ENCODE measurements around the gene ADD1. TPM values are rescaled to one million over a fixed set of nuclear protein-coding genes. Genes with fewer than 3 reads are reported as not detected.

ADD1 gene
- total and polyA plus RNA-seq, 2 donors (not counting 1 experiment from before 2014, with no cell fraction given): 302 to 383 TPM

- Histone ChIP-seq H3K27ac (ENCODE audit: low read length in 2 of 2) (no peak overlapping the region), H3K9ac (ENCODE audit: low read length) (no peak overlapping the region), H2AFZ (ENCODE audit: insufficient read depth, low read depth, low read length, poor library complexity, severe bottlenecking) (no peak overlapping the region), H3K4me2 (replicated peaks; ENCODE audit: low read depth, low read length, poor library complexity, severe bottlenecking) (no peak overlapping the region), H4K20me1 (ENCODE audit: control insufficient read depth, insufficient read depth, low read length, poor library complexity, severe bottlenecking) (peaks cover 87% of the 10 kb centered on the region), H3K9me3 (ENCODE audit: control extremely low read depth in 1 of 3, control insufficient read depth in 2 of 3, insufficient read depth in 1 of 3, low read length in 2 of 3) (no peaks in the 10 kb centered on the region), H3K4me3 (ENCODE audit: control extremely low read depth in 1 of 5, extremely low read depth in 1 of 5, insufficient read depth in 1 of 5, low read depth in 2 of 5, low read length in 4 of 5) (no peak overlapping the region), H3K4me1 (ENCODE audit: control insufficient read depth in 2 of 2, insufficient read depth in 2 of 2, low read length in 2 of 2) (no peaks in the 10 kb centered on the region), H3K36me3 (replicated peaks in 1 of 2; ENCODE audit: control extremely low read depth in 1 of 2, control insufficient read depth in 1 of 2, extremely low read depth in 1 of 2, insufficient read depth in 2 of 2, low read length in 1 of 2) (peaks cover 32 to 85% of the 10 kb centered on the region in 2 experiments), H3K27me3 (replicated peaks in 1 of 4; ENCODE audit: control extremely low read depth in 1 of 4, control insufficient read depth in 3 of 4, insufficient read depth in 4 of 4, low read length in 3 of 4) (no peaks in the 10 kb centered on the region), H3K79me2 (ENCODE audit: control insufficient read depth, insufficient read depth, low read length) (peaks cover 75% of the 10 kb centered on the region)
- no peak overlapping the region for H3K4me3 Mint-ChIP-seq
- DNase-seq (no peak), ATAC-seq (ENCODE audit: low read depth) (no peak)
- CTCF ChIA-PET: interaction anchor here (0.7 kb wide), 3 partner anchors 20 to 185 kb away, joined by 3 read pairs; no protein-coding TSS in a partner anchor
- H3K4me1 Mint-ChIP-seq: peaks cover 11% of the 10 kb centered on the region
- intact Hi-C loops (cut with micrococcal nuclease): no loop called here
- no CpG with 5 or more reads among the region's 3 CpGs for WGBS (ENCODE audit: insufficient coverage)
- no peaks in the 10 kb centered on the region for H3K27me3 Mint-ChIP-seq
- POLR2A ChIA-PET: no interaction called here
- H3K9me3 Mint-ChIP-seq (ENCODE audit: insufficient read depth): no peaks in the 10 kb centered on the region
- H3K27ac Mint-ChIP-seq: no peak overlapping the region
- TF ChIP-seq EZH2 (IDR thresholded peaks at IDR 0.05; ENCODE audit: borderline replicate concordance, insufficient read depth, low read depth, low read length, poor library complexity, severe bottlenecking): no peak
- no peak for TF ChIP-seq CTCF (IDR thresholded peaks at IDR 0.05)
These were observed 37.8 kb downstream of the ADD1 start for GRCh38 chr4:2881431-2881830.

GRCh38 chr4:2882341-2882740 lies 38.7 kb downstream of the ADD1 start:
- H3K9ac ChIP-seq (ENCODE audit: low read length): no peak overlapping the region
- H3K4me1 Mint-ChIP-seq: peaks cover 8% of the 10 kb centered on the region
- peaks cover 74% of the 10 kb centered on the region for H3K79me2 ChIP-seq (ENCODE audit: control insufficient read depth, insufficient read depth, low read length)
- peaks cover 29 to 87% of the 10 kb centered on the region in 2 experiments for H3K36me3 ChIP-seq (replicated peaks in 1 of 2; ENCODE audit: control extremely low read depth in 1 of 2, control insufficient read depth in 1 of 2, extremely low read depth in 1 of 2, insufficient read depth in 2 of 2, low read length in 1 of 2)
- no peak overlapping the region for H3K4me3 Mint-ChIP-seq
- H3K4me3 ChIP-seq (ENCODE audit: control extremely low read depth in 1 of 5, extremely low read depth in 1 of 5, insufficient read depth in 1 of 5, low read depth in 2 of 5, low read length in 4 of 5): no peak overlapping the region
- H3K4me2 ChIP-seq (replicated peaks; ENCODE audit: low read depth, low read length, poor library complexity, severe bottlenecking): no peak overlapping the region
- no peaks in the 10 kb centered on the region for H3K27me3 Mint-ChIP-seq
- no peaks in the 10 kb centered on the region for H3K4me1 ChIP-seq (ENCODE audit: control insufficient read depth in 2 of 2, insufficient read depth in 2 of 2, low read length in 2 of 2)
- WGBS (ENCODE audit: insufficient coverage): no CpG with 5 or more reads among the region's 1 CpG
- no peak for DNase-seq
- no peaks in the 10 kb centered on the region for H3K9me3 Mint-ChIP-seq (ENCODE audit: insufficient read depth)
- no peak overlapping the region for H3K27ac Mint-ChIP-seq
- ATAC-seq (ENCODE audit: low read depth): no peak
- H2AFZ ChIP-seq (ENCODE audit: insufficient read depth, low read depth, low read length, poor library complexity, severe bottlenecking): no peak overlapping the region
- H3K27ac ChIP-seq (ENCODE audit: low read length in 2 of 2): no peak overlapping the region
- peaks cover 88% of the 10 kb centered on the region for H4K20me1 ChIP-seq (ENCODE audit: control insufficient read depth, insufficient read depth, low read length, poor library complexity, severe bottlenecking)
- intact Hi-C loops (cut with micrococcal nuclease): no loop called here
- H3K9me3 ChIP-seq (ENCODE audit: control extremely low read depth in 1 of 3, control insufficient read depth in 2 of 3, insufficient read depth in 1 of 3, low read length in 2 of 3): no peaks in the 10 kb centered on the region
- no peak for TF ChIP-seq CTCF (IDR thresholded peaks at IDR 0.05)
- TF ChIP-seq EZH2 (IDR thresholded peaks at IDR 0.05; ENCODE audit: borderline replicate concordance, insufficient read depth, low read depth, low read length, poor library complexity, severe bottlenecking): no peak
- ChIA-PET CTCF (interaction anchor here (1.3 kb wide), 1 partner anchor 119 kb away, joined by 3 read pairs; no protein-coding TSS in a partner anchor), POLR2A (no interaction called here)
- H3K27me3 ChIP-seq (replicated peaks in 1 of 4; ENCODE audit: control extremely low read depth in 1 of 4, control insufficient read depth in 3 of 4, insufficient read depth in 4 of 4, low read length in 3 of 4): no peaks in the 10 kb centered on the region
